Spleen (tissue), 7 donors: Measurements from ENCODE around the gene C14orf180.

Source experiments
- POLR2A ChIP-seq, 3 donors: fragments of 450-650 bp; IDR thresholded peaks; one replicate each; pipeline ENCODE4 v1.5.1; 2017; ENCODE audit warnings: antibody characterized with exemption in 3 of 3, mild to moderate bottlenecking in 1 of 3
- POLR2AphosphoS5 ChIP-seq, 3 donors: sonication (generic); formaldehyde crosslinking; IDR thresholded peaks; one replicate each; pipeline ENCODE4 v1.5.1; 2017; ENCODE audit warnings: antibody characterized with exemption in 3 of 3
- TF ChIP-seq, protein P1 (sequence below), 11 experiments: fragments of 200-600 bp in 7 of 11; fragments of 450-650 bp in 4 of 11; sonication (generic) in 4 of 11; IDR thresholded peaks in 8 of 11; conservative IDR thresholded peaks in 3 of 11; 1 replicate in 7 of 11; 2 replicates in 4 of 11; pipeline versions ENCODE4 v1.4.0 to v1.8.0; 2016 to 2021; ENCODE audit warnings: antibody characterized with exemption in 11 of 11, inconsistent platforms in 4 of 11, mild to moderate bottlenecking in 1 of 11
- donor health status: DM: no; HTN: no; CAD: no; lungs with moderate emphysema.
- donor health status: DM: no; HTN: no; CAD: no.
- donor health status: DM: no; HTN: no; CAD: no.

DNA sequence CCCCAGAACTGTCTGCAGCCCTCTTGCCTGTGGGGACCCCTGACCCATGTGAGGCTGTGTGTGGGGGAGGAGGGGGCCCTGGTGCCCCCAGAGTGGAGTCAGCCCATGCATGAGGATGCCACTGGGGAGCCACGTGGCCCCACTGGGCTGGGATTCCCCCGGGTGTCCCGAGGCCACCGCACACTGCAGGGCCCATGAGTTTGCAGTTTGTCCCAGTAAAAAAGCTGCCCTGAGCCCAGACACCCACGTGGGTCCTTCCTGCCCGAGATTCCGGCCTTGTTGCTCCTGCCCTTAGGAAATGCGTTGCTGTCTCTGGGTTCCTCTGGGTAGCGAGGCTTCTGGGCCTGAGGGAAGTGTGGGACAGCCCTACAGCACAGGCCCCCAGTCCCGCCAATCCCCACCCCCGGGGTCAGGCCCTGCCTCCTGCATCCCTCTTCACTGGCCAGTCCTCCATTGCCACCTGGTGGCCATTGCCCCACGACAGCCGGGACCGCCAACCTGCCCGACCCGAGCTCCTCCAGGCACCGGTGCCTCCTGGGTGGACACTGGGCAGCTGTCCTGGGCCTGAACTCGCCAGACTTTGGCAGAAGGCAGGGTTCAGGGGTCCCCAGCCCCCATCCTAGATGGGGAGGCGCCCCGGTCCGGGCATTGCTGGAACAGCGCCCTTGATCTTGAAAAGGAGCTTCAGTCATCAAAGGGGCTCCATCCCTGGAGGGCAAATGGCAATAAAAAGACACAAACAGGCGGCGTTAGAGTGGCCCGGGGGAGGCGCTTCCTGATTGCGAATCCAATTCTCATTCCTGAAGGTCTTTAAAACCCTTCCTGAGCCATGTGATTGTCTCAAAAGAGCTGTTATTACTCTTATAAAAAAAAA, 15.6 kb upstream of the C14orf180 start:
- TF ChIP-seq, protein P1, sequence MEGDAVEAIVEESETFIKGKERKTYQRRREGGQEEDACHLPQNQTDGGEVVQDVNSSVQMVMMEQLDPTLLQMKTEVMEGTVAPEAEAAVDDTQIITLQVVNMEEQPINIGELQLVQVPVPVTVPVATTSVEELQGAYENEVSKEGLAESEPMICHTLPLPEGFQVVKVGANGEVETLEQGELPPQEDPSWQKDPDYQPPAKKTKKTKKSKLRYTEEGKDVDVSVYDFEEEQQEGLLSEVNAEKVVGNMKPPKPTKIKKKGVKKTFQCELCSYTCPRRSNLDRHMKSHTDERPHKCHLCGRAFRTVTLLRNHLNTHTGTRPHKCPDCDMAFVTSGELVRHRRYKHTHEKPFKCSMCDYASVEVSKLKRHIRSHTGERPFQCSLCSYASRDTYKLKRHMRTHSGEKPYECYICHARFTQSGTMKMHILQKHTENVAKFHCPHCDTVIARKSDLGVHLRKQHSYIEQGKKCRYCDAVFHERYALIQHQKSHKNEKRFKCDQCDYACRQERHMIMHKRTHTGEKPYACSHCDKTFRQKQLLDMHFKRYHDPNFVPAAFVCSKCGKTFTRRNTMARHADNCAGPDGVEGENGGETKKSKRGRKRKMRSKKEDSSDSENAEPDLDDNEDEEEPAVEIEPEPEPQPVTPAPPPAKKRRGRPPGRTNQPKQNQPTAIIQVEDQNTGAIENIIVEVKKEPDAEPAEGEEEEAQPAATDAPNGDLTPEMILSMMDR (IDR thresholded peaks at IDR 0.05 in 8 of 11, conservative IDR thresholded peaks at IDR 0.05 in 3 of 11): peak; percentile 65 to 96 (median 83)
- peak; percentile 61 to 72 (median 64) for TF ChIP-seq POLR2AphosphoS5 (IDR thresholded peaks at IDR 0.05)
- TF ChIP-seq POLR2A (IDR thresholded peaks at IDR 0.05): no peak
